ENCODE data around the gene TDRD3. TPM values are rescaled to one million over a fixed set of nuclear protein-coding genes. Genes with fewer than 3 reads are reported as not detected.
A peak's percentile ranks its signal among the peaks of the same experiment; 100 is the strongest.

Gene TDRD3
- 10 to 100 TPM; 39.0 to 61.0 TPM for total RNA-seq
- 10 to 100 TPM; 23.7 to 32.9 TPM for polyA plus RNA-seq (ENCODE audit: insufficient read length in 2 of 2)
- long read RNA-seq, donor 1, partial matches to known transcripts = 6 of 7 reads
- long read RNA-seq, donor 1, other reads (novel, unspliced or antisense) = 0 of 7 reads
- long read RNA-seq, donor 2, partial matches to known transcripts = 0 of 1 reads
- long read RNA-seq, donor 2, other reads (novel, unspliced or antisense) = 0 of 1 reads
- long read RNA-seq, donor 3 = 0 reads
- long read RNA-seq, donor 4, partial matches to known transcripts = 5 of 6 reads
- long read RNA-seq, donor 4, other reads (novel, unspliced or antisense) = 0 of 6 reads

DNA sequence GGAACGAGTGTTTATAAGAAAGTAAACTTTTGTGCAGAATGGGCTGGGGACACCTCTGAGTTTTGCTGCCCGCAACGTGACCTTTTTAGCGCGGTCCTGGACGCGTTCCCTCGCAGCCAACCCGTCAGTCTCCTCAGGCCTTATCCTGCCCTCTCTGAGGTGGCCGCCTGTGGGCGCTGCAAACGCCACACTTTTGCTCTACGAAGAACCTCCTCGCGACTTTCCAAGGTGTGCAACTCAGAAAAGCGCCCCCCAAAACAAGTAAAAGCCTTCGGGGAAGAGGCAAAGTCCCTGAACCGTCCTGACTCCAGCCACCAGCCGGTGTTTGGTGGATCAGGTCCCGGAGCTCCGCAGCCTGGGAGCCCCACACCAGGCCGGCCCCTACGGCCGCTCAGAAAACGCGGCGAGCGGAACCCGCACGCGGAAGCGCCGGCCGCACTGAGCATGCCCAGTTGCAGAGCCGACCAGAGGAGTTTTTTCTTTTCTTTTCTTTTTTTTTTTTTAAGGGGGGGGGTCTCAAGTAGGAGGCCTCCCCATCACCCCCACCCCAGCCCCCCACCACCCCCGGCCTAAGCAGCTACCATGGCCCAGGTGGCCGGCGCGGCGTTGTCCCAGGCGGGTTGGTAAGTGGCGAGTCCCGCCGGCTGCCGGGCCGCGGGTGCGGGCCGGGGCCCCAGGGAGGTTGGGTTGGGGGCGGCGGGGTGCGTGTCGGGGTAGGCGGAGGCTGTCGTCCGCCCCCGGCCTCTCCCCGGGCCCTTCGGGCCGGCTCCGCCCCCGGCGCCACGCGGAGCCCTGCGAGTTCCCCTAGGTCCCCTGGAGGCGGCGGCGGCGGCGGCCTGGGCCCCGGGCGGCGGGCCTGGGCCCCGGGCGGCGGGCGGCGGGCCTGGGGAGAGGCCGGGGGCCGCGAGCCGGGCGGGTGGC is at the start of gene TDRD3:
TDRD3 (plus strand) TSS at position 438 of the 921 bp plus-strand sequence; CDS start at position 583, 145 bp downstream.
- DNase-seq (ENCODE audit: low read depth in 4 of 6, low spot score in 6 of 6) = peak; percentile 66 to 95 (median 80)
- H3K9me3 ChIP-seq (ENCODE audit: control insufficient read depth, insufficient read depth, low read length) = no peaks in the 10 kb centered on the region
- no peaks in the 10 kb centered on the region for H3K4me1 ChIP-seq (ENCODE audit: control insufficient read depth, insufficient read depth, low read length)
- no peaks in the 10 kb centered on the region for H3K27me3 ChIP-seq (ENCODE audit: control insufficient read depth, insufficient read depth, low read length)
- peak within 1 kb of the TSS; percentile 99 for H3K27ac ChIP-seq (ENCODE audit: low read depth, low read length)
- H3K4me3 ChIP-seq (ENCODE audit: low read depth, low read length) = peak within 1 kb of the TSS; percentile 96
- WGBS (ENCODE audit: insufficient coverage) = under 1% methylated on average over 76 of the region's 84 CpGs
- no peaks in the 10 kb centered on the region for H3K36me3 ChIP-seq (ENCODE audit: control insufficient read depth, insufficient read depth, low read length)

DNA sequence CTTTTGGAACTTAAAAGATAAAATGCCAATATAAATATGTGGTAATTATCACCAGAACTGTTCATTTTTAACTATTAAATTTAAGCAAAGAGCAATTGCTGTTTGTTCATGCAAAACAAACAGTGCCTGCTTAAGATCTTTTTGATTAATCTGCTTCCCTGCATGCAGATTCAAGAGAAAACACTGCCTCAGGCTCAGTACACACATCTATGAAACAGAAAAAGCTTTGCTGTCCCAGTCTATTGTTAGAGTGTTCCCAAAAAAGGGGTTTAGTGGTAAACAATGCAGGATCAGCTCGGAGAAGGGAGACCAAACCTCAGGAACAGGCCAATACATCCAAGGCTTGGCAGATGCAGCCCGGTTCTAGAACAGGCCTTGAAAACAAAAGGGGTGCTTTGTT is 49.3 kb upstream of the TDRD3 start:
- H3K4me1 ChIP-seq (ENCODE audit: control insufficient read depth, insufficient read depth, low read length) = no peaks in the 10 kb centered on the region
- WGBS (ENCODE audit: insufficient coverage) = 40% methylated on average over 1 of the region's 2 CpGs
- no peaks in the 10 kb centered on the region for H3K9me3 ChIP-seq (ENCODE audit: control insufficient read depth, insufficient read depth, low read length)
- no peaks in the 10 kb centered on the region for H3K36me3 ChIP-seq (ENCODE audit: control insufficient read depth, insufficient read depth, low read length)
- H3K4me3 ChIP-seq (ENCODE audit: low read depth, low read length) = no peak overlapping the region
- no peak overlapping the region for H3K27ac ChIP-seq (ENCODE audit: low read depth, low read length)
- no peaks in the 10 kb centered on the region for H3K27me3 ChIP-seq (ENCODE audit: control insufficient read depth, insufficient read depth, low read length)
- peak in 1 of 6 donors; percentile 25 for DNase-seq (ENCODE audit: low read depth in 4 of 6, low spot score in 6 of 6)

GRCh38 chr13:60348097-60348496 is 48.9 kb upstream of the TDRD3 start:
- no peaks in the 10 kb centered on the region for H3K36me3 ChIP-seq (ENCODE audit: control insufficient read depth, insufficient read depth, low read length)
- no peak overlapping the region for H3K4me3 ChIP-seq (ENCODE audit: low read depth, low read length)
- no peaks in the 10 kb centered on the region for H3K4me1 ChIP-seq (ENCODE audit: control insufficient read depth, insufficient read depth, low read length)
- DNase-seq (ENCODE audit: low read depth in 4 of 6, low spot score in 6 of 6) = no peak
- H3K9me3 ChIP-seq (ENCODE audit: control insufficient read depth, insufficient read depth, low read length) = no peaks in the 10 kb centered on the region
- no peaks in the 10 kb centered on the region for H3K27me3 ChIP-seq (ENCODE audit: control insufficient read depth, insufficient read depth, low read length)
- WGBS (ENCODE audit: insufficient coverage) = 80% methylated on average over 1 of the region's 3 CpGs
- H3K27ac ChIP-seq (ENCODE audit: low read depth, low read length) = no peak overlapping the region

- Histone ChIP-seq H3K9me3 (ENCODE audit: control insufficient read depth, insufficient read depth, low read length) (no peaks in the 10 kb centered on the region), H3K27me3 (ENCODE audit: control insufficient read depth, insufficient read depth, low read length) (no peaks in the 10 kb centered on the region), H3K4me1 (ENCODE audit: control insufficient read depth, insufficient read depth, low read length) (no peaks in the 10 kb centered on the region), H3K27ac (ENCODE audit: low read depth, low read length) (no peak overlapping the region), H3K4me3 (ENCODE audit: low read depth, low read length) (no peak overlapping the region), H3K36me3 (ENCODE audit: control insufficient read depth, insufficient read depth, low read length) (no peaks in the 10 kb centered on the region)
- DNase-seq (ENCODE audit: low read depth in 4 of 6, low spot score in 6 of 6) = peak in 1 of 6 donors; percentile 27
- WGBS (ENCODE audit: insufficient coverage) = 65% methylated on average over 2 of the region's 2 CpGs
Observed at GRCh38 chr13:60351326-60351725, 45.7 kb upstream of the TDRD3 start.

DNA sequence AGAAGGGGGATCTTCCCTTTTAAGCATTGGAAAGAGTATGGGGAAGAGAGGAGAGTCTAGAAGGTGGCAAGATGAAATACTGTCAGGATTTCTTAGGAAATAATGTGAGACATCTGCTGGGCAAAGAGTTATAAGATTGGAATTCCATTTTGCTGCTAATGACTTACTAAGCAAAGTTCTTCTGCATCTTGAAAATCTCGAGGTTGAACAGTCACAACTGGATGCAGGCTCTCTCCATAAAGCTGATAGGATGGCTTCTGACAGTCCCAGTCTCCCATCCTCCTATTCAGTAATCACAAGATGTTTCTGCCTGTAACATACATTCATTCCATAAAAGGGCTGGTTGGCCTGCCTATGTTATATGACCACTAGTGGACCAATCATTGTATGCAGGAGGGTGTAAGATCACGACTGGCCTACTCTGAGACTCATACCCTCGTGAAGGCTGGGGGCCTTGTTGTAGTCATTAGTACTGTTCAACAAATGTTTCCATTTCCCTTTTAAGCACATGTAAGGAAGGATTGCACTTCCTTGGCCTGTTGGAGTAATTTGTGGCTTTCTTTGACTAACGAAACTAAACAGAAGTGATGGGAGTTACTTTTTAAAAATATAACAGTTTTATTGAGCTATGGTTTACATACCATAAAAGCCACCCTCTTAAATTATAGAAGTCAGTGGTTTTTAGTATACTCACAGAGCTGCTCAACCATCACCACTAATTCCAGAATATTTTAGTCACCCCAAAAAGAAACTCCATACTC is 45.0 kb upstream of the TDRD3 start:
- Histone ChIP-seq H3K27ac (ENCODE audit: low read depth, low read length) (no peak overlapping the region), H3K4me3 (ENCODE audit: low read depth, low read length) (no peak overlapping the region), H3K27me3 (ENCODE audit: control insufficient read depth, insufficient read depth, low read length) (no peaks in the 10 kb centered on the region), H3K36me3 (ENCODE audit: control insufficient read depth, insufficient read depth, low read length) (no peaks in the 10 kb centered on the region), H3K4me1 (ENCODE audit: control insufficient read depth, insufficient read depth, low read length) (no peaks in the 10 kb centered on the region), H3K9me3 (ENCODE audit: control insufficient read depth, insufficient read depth, low read length) (no peaks in the 10 kb centered on the region)
- WGBS (ENCODE audit: insufficient coverage) = 86% methylated on average over 1 of the region's 4 CpGs
- DNase-seq (ENCODE audit: low read depth in 4 of 6, low spot score in 6 of 6) = no peak

DNA sequence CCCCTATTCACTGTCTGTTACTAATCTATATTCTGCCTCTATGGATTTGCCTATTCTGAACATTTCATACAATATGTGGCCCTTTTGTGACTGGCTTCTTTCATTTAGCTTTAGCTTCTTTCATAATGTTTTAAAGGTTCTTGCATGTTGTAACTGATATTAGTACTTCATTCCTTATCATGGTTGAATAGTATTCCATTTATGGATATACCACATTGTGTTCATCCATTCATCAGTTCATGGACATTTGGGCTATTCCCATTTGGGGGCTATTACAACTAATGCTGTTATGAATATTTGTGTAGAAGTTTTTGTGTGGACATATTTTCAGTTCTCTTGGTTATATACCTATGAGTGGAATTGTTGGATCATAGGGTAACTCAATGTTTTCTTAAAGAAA is 44.4 kb upstream of the TDRD3 start:
- Histone ChIP-seq H3K27me3 (ENCODE audit: control insufficient read depth, insufficient read depth, low read length) (no peaks in the 10 kb centered on the region), H3K4me3 (ENCODE audit: low read depth, low read length) (no peak overlapping the region), H3K4me1 (ENCODE audit: control insufficient read depth, insufficient read depth, low read length) (no peaks in the 10 kb centered on the region), H3K36me3 (ENCODE audit: control insufficient read depth, insufficient read depth, low read length) (no peaks in the 10 kb centered on the region), H3K9me3 (ENCODE audit: control insufficient read depth, insufficient read depth, low read length) (no peaks in the 10 kb centered on the region), H3K27ac (ENCODE audit: low read depth, low read length) (no peak overlapping the region)
- no peak for DNase-seq (ENCODE audit: low read depth in 4 of 6, low spot score in 6 of 6)

DNA sequence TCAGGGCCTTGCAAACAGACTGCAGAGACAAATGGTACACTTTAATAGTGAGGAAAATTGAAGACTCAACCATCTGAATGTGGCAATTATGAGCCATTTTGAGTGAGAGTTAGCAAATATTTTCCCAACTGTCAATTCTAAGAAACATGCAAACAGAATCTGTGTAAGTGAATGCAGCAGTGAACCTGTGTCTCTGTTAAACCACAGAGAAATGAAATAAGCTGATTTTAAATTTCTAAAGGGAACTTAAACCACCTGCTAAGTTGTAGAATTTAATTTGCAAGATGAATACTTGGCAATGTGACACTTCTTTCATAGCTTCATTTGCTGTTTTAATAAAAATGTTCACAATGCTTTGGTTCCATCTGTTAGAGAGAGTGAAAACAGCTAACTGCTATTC is 42.0 kb upstream of the TDRD3 start:
- H3K4me1 ChIP-seq (ENCODE audit: control insufficient read depth, insufficient read depth, low read length) = no peaks in the 10 kb centered on the region
- H3K36me3 ChIP-seq (ENCODE audit: control insufficient read depth, insufficient read depth, low read length) = no peaks in the 10 kb centered on the region
- H3K27ac ChIP-seq (ENCODE audit: low read depth, low read length) = no peak overlapping the region
- DNase-seq (ENCODE audit: low read depth in 4 of 6, low spot score in 6 of 6) = peak in 2 of 6 donors; percentile 47 to 70
- no peaks in the 10 kb centered on the region for H3K27me3 ChIP-seq (ENCODE audit: control insufficient read depth, insufficient read depth, low read length)
- H3K9me3 ChIP-seq (ENCODE audit: control insufficient read depth, insufficient read depth, low read length) = no peaks in the 10 kb centered on the region
- H3K4me3 ChIP-seq (ENCODE audit: low read depth, low read length) = no peak overlapping the region

GRCh38 chr13:60356970-60357369 is 40.0 kb upstream of the TDRD3 start:
- Histone ChIP-seq H3K4me1 (ENCODE audit: control insufficient read depth, insufficient read depth, low read length) (no peaks in the 10 kb centered on the region), H3K9me3 (ENCODE audit: control insufficient read depth, insufficient read depth, low read length) (no peaks in the 10 kb centered on the region), H3K27me3 (ENCODE audit: control insufficient read depth, insufficient read depth, low read length) (no peaks in the 10 kb centered on the region), H3K36me3 (ENCODE audit: control insufficient read depth, insufficient read depth, low read length) (no peaks in the 10 kb centered on the region), H3K4me3 (ENCODE audit: low read depth, low read length) (no peak overlapping the region), H3K27ac (ENCODE audit: low read depth, low read length) (no peak overlapping the region)
- DNase-seq (ENCODE audit: low read depth in 4 of 6, low spot score in 6 of 6) = no peak

- H3K27ac ChIP-seq (ENCODE audit: low read depth, low read length) = no peak overlapping the region
- H3K36me3 ChIP-seq (ENCODE audit: control insufficient read depth, insufficient read depth, low read length) = no peaks in the 10 kb centered on the region
- no peaks in the 10 kb centered on the region for H3K9me3 ChIP-seq (ENCODE audit: control insufficient read depth, insufficient read depth, low read length)
- H3K4me3 ChIP-seq (ENCODE audit: low read depth, low read length) = no peak overlapping the region
- no peaks in the 10 kb centered on the region for H3K4me1 ChIP-seq (ENCODE audit: control insufficient read depth, insufficient read depth, low read length)
- WGBS (ENCODE audit: insufficient coverage) = no CpG with 5 or more reads among the region's 2 CpGs
- no peak for DNase-seq (ENCODE audit: low read depth in 4 of 6, low spot score in 6 of 6)
- H3K27me3 ChIP-seq (ENCODE audit: control insufficient read depth, insufficient read depth, low read length) = no peaks in the 10 kb centered on the region
Observed at GRCh38 chr13:60358453-60358852, 38.6 kb upstream of the TDRD3 start.
